Measurements from ENCODE around the gene TMEM88.

DNA sequence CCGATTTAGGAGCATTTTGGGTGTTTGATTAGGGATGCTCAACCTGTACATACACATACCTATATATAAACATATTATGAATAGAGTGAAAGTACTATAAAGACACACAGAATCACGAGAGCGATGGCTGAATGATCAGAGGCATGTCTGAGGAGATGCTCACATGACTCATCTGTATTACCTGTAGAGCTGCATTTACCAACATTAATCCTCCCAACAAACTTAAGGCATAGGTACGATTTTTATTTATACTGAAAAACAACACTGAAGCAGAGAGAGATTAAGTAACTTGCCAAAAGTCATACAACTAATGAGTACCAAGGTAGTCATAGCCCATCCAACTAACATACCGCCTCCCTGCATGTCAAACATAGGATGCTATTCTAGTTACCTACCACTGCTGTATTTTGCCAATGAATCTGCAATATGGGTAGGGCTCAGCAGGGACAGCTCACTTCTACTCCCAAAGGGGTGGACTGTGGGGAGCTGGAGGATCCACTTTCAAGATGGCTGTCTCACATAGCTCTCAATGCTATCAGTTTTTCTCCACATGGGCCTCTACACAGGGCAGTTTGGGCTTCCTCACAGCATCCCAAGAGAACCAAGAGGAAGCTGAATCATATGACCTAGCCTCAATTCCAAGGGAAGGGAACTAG lies 10.3 kb downstream of the TMEM88 start:
- TF ChIP-seq, protein P1, sequence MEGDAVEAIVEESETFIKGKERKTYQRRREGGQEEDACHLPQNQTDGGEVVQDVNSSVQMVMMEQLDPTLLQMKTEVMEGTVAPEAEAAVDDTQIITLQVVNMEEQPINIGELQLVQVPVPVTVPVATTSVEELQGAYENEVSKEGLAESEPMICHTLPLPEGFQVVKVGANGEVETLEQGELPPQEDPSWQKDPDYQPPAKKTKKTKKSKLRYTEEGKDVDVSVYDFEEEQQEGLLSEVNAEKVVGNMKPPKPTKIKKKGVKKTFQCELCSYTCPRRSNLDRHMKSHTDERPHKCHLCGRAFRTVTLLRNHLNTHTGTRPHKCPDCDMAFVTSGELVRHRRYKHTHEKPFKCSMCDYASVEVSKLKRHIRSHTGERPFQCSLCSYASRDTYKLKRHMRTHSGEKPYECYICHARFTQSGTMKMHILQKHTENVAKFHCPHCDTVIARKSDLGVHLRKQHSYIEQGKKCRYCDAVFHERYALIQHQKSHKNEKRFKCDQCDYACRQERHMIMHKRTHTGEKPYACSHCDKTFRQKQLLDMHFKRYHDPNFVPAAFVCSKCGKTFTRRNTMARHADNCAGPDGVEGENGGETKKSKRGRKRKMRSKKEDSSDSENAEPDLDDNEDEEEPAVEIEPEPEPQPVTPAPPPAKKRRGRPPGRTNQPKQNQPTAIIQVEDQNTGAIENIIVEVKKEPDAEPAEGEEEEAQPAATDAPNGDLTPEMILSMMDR (IDR thresholded peaks at IDR 0.05): no peak
- no peak for TF ChIP-seq POLR2A (IDR thresholded peaks at IDR 0.05)
